HCT116 (cell line): ENCODE results near the gene ABHD2. TPM values are rescaled to one million over a fixed set of nuclear protein-coding genes. Genes with fewer than 3 reads are reported as not detected.

Experiments
- ATAC-seq: fragments of 200-7000 bp; cut with Tn5 transposase; 2 replicates; pipeline ENCODE4 v1.9.1; 2020; ENCODE audit warnings: mild to moderate bottlenecking, moderate library complexity
- BruUV-seq: library from RNA; stranded (reverse); fragments of 400-500 nt; replicated peaks from 2 replicates; lab custom pipeline; 2021; lab: Mats Ljungman, UMichigan
- CTCF ChIA-PET: fragments of 300-600 bp; sonication (Branson Sonifier 250); formaldehyde crosslinking; loops from one replicate; lab custom pipeline; 2021; ENCODE audit warnings: antibody characterized with exemption; lab: Charles Lee
- POLR2A ChIA-PET: fragments of 300-600, 350-600 bp; sonication (Branson Sonifier 250); formaldehyde crosslinking; loops from one replicate; lab custom pipeline; 2021; ENCODE audit warnings: antibody characterized with exemption; lab: Charles Lee
- RAD21 ChIA-PET, 2 experiments: fragments of 300-600 bp; sonication (Branson Sonifier 250); formaldehyde crosslinking; loops; one replicate each; lab custom pipeline; 2023; ENCODE audit warnings: low total read pairs in 2 of 2; ENCODE audit not compliant: uncharacterized antibody in 2 of 2, unreplicated experiment in 2 of 2, low non-redundant PET in 1 of 2; lab: Charles Lee
- DNase-seq: peaks from one replicate; pipeline ENCODE4 v3.0.0-alpha.2; 2010; ENCODE audit warnings: low read depth, low spot score
- H2AFZ ChIP-seq: fragments of 200-600 bp; shearing (Covaris generic), sonication (generic); 2 replicates; pipeline ENCODE4 v1.6.1; 2017; ENCODE audit warnings: low read depth, mixed run types, mixed read lengths, antibody characterized with exemption, low read length; ENCODE audit not compliant: poor library complexity, severe bottlenecking
- H3K27ac ChIP-seq: 2 replicates; pipeline ENCODE4 v1.5.1; 2012; ENCODE audit warnings: low read depth, low read length
- H3K27me3 ChIP-seq: fragments of 200-600 bp; sonication (generic); 2 replicates; pipeline ENCODE4 v1.6.1; 2016; ENCODE audit warnings: mixed run types, low read length, mixed read lengths; ENCODE audit not compliant: insufficient read depth
- H3K36me3 ChIP-seq, 2 experiments: fragments of 200-500 bp in 1 of 2; fragments of 200-600 bp in 1 of 2; sonication (Bioruptor generic) in 1 of 2; sonication (generic) in 1 of 2; 2 replicates each; pipeline versions ENCODE4 v1.5.1 to v1.6.1; 2014 to 2016; ENCODE audit warnings: low read length in 2 of 2, inconsistent platforms in 1 of 2, mixed read lengths in 1 of 2, mixed run types in 1 of 2; ENCODE audit not compliant: insufficient read depth in 2 of 2, control insufficient read depth in 1 of 2
- H3K4me1 ChIP-seq, 2 experiments: fragments of 200-600 bp in 1 of 2; sonication (generic) in 1 of 2; 2 replicates each; pipeline versions ENCODE4 v1.5.1 to v1.6.1; 2012 to 2017; ENCODE audit warnings: low read length in 2 of 2, inconsistent platforms in 1 of 2, mild to moderate bottlenecking in 1 of 2, mixed read lengths in 1 of 2, mixed run types in 1 of 2, moderate library complexity in 1 of 2; ENCODE audit not compliant: insufficient read depth in 2 of 2, control insufficient read depth in 1 of 2
- H3K4me2 ChIP-seq: fragments of 200-600 bp; sonication (generic); 2 replicates; pipeline ENCODE4 v1.6.1; 2017; ENCODE audit warnings: mixed run types, low read length, mixed read lengths
- H3K4me3 ChIP-seq, 2 experiments: fragments of 200-600 bp in 1 of 2; sonication (generic) in 1 of 2; replicated peaks in 1 of 2; 2 replicates each; pipeline ENCODE4 v1.5.1; 2011 to 2016; ENCODE audit warnings: low read length in 2 of 2, control low read depth in 1 of 2, low read depth in 1 of 2, mild to moderate bottlenecking in 1 of 2, mixed read lengths in 1 of 2, mixed run types in 1 of 2
- H3K79me2 ChIP-seq: fragments of 200-600 bp; sonication (generic); 2 replicates; pipeline ENCODE4 v1.6.1; 2017; ENCODE audit warnings: mild to moderate bottlenecking, mixed run types, low read length, moderate library complexity, mixed read lengths; ENCODE audit not compliant: insufficient read depth
- H3K9ac ChIP-seq: fragments of 200-600 bp; sonication (generic); 2 replicates; pipeline ENCODE4 v1.6.1; 2016; ENCODE audit warnings: low read length, mixed read lengths
- H3K9me2 ChIP-seq: fragments of 200-600 bp; sonication (generic), shearing (Covaris generic); 2 replicates; pipeline ENCODE4 v1.6.1; 2017; ENCODE audit warnings: mixed run types, mild to moderate bottlenecking, moderate library complexity; ENCODE audit not compliant: insufficient read depth
- H3K9me3 ChIP-seq, 2 experiments: fragments of 200-500 bp in 1 of 2; fragments of 200-600 bp in 1 of 2; sonication (Bioruptor generic) in 1 of 2; sonication (generic) in 1 of 2; 2 replicates each; pipeline ENCODE4 v1.6.1; 2014 to 2017; ENCODE audit warnings: low read length in 2 of 2, mixed read lengths in 2 of 2, inconsistent platforms in 1 of 2, low read depth in 1 of 2, mild to moderate bottlenecking in 1 of 2, mixed run types in 1 of 2, moderate library complexity in 1 of 2; ENCODE audit not compliant: control insufficient read depth in 1 of 2, insufficient read depth in 1 of 2
- H4K20me1 ChIP-seq: fragments of 200-600 bp; sonication (generic), shearing (Covaris generic); 2 replicates; pipeline ENCODE4 v1.6.1; 2017; ENCODE audit warnings: mixed run types, mild to moderate bottlenecking, moderate library complexity; ENCODE audit not compliant: insufficient read depth
- ATF3 ChIP-seq: IDR thresholded peaks from 2 replicates; pipeline ENCODE4 v1.6.1; 2012
- CBX3 ChIP-seq: IDR thresholded peaks from 2 replicates; pipeline ENCODE4 v1.6.1; 2012; ENCODE audit warnings: low read depth
- CTCF ChIP-seq, 3 experiments: fragments of 200-600 bp in 1 of 3; sonication (generic) in 1 of 3; IDR thresholded peaks in 2 of 3; conservative IDR thresholded peaks in 1 of 3; 2 replicates each; pipeline ENCODE4 v1.5.1; 2012 to 2017; ENCODE audit warnings: low read depth in 2 of 3, low read length in 2 of 3, antibody characterized with exemption in 1 of 3, borderline replicate concordance in 1 of 3, control low read depth in 1 of 3, mild to moderate bottlenecking in 1 of 3, mixed read lengths in 1 of 3, mixed run types in 1 of 3, moderate library complexity in 1 of 3; ENCODE audit not compliant: insufficient read depth in 1 of 3
- EGR1 ChIP-seq: IDR thresholded peaks from 2 replicates; pipeline ENCODE4 v1.6.1; 2012; ENCODE audit warnings: low read depth
- ELF1 ChIP-seq: IDR thresholded peaks from 2 replicates; pipeline ENCODE4 v1.6.1; 2012; ENCODE audit warnings: low read depth, borderline replicate concordance
- EZH2 ChIP-seq: fragments of 200-600 bp; sonication (generic); IDR thresholded peaks from 2 replicates; pipeline ENCODE4 v1.6.1; 2017; ENCODE audit warnings: antibody characterized with exemption, mixed run types
- JUND ChIP-seq: IDR thresholded peaks from 2 replicates; pipeline ENCODE4 v1.6.1; 2012
- POLR2AphosphoS5 ChIP-seq: IDR thresholded peaks from 2 replicates; pipeline ENCODE4 v1.6.1; 2011; ENCODE audit warnings: mild to moderate bottlenecking, low read depth, low read length, moderate library complexity
- REST ChIP-seq: IDR thresholded peaks from 2 replicates; pipeline ENCODE4 v1.6.1; 2012; ENCODE audit warnings: low read depth
- SIN3A ChIP-seq: IDR thresholded peaks from 2 replicates; pipeline ENCODE4 v1.6.1; 2012; ENCODE audit warnings: low read depth
- TCF7L2 ChIP-seq: IDR thresholded peaks from 2 replicates; pipeline ENCODE4 v1.7.0; 2011; ENCODE audit warnings: borderline replicate concordance, inconsistent platforms; ENCODE audit not compliant: insufficient read depth, insufficient read length; ENCODE audit errors: extremely low read depth
- YY1 ChIP-seq: IDR thresholded peaks from 2 replicates; pipeline ENCODE4 v1.6.1; 2011; ENCODE audit warnings: low read length, low read depth, moderate library complexity, mild to moderate bottlenecking; ENCODE audit not compliant: insufficient replicate concordance; ENCODE audit errors: extremely low read depth
- ZBTB33 ChIP-seq: IDR thresholded peaks from 2 replicates; pipeline ENCODE4 v1.6.1; 2011; ENCODE audit warnings: mild to moderate bottlenecking, low read length, moderate library complexity; ENCODE audit not compliant: insufficient replicate concordance; ENCODE audit errors: extremely low read depth
- ZNF274 ChIP-seq: fragments of 200-500 bp; sonication (Bioruptor generic); IDR thresholded peaks from 2 replicates; pipeline ENCODE4 v1.6.1; 2014; ENCODE audit warnings: mild to moderate bottlenecking, low read depth, low read length, inconsistent platforms
- intact Hi-C: fragments of 100-400 bp; cut with micrococcal nuclease; formaldehyde crosslinking; loops from 2 replicates; pipeline ENCODE4 v1.10.0; 2022
- total RNA-seq: library from RNA; stranded (reverse); gene quantifications from one replicate; pipeline ENCODE4 v1.2.1, GENCODE V29; 2021; ENCODE audit not compliant: unreplicated experiment

ABHD2 gene
- total RNA-seq, 1 experiment from 2014 or later = 40.8 TPM

- BruUV-seq = no TSS peak
- CTCF ChIA-PET = interaction anchor here (0.6 to 5.0 kb wide), 5 partner anchors 11 to 345 kb away, joined by 4 to 30 read pairs (median 6); no protein-coding TSS in a partner anchor
- H3K4me2 ChIP-seq = no peak overlapping the region
Observed at GRCh38 chr15:89194608-89195007, 106.4 kb downstream of the ABHD2 start.

More at GRCh38 chr15:89194608-89195007, 106.4 kb downstream of the ABHD2 start:
- no peak overlapping the region for H3K27ac ChIP-seq
- no peak overlapping the region for H3K4me3 ChIP-seq
- H3K9me3 ChIP-seq = no peaks in the 10 kb centered on the region
- no peak overlapping the region for H2AFZ ChIP-seq
- no peaks in the 10 kb centered on the region for H3K79me2 ChIP-seq
- no peaks in the 10 kb centered on the region for H3K27me3 ChIP-seq
- no peak for ATAC-seq
- intact Hi-C loops = no loop called here
- TF ChIP-seq CTCF (IDR thresholded peaks at IDR 0.05 in 2 of 3, conservative IDR thresholded peaks at IDR 0.05 in 1 of 3; ENCODE audit: borderline replicate concordance in 1 of 3, insufficient read depth in 1 of 3, low read depth in 2 of 3, low read length in 2 of 3) (no peak), JUND (no peak), YY1 (no peak), REST (no peak), ELF1 (no peak), CBX3 (no peak), EZH2 (no peak), ZBTB33 (no peak), ATF3 (no peak), ZNF274 (no peak), POLR2AphosphoS5 (no peak), EGR1 (no peak), TCF7L2 (no peak), SIN3A (no peak)
- TF ChIP-seq, all 23 proteins: peak for 0
- no peaks in the 10 kb centered on the region for H4K20me1 ChIP-seq
- POLR2A ChIA-PET = no interaction called here
- no peak overlapping the region for H3K9ac ChIP-seq
- H3K9me2 ChIP-seq = no peaks in the 10 kb centered on the region
- peaks cover 17% of the 10 kb centered on the region in 2 experiments for H3K4me1 ChIP-seq
- H3K36me3 ChIP-seq = no peaks in the 10 kb centered on the region
- RAD21 ChIA-PET = no interaction called here
- DNase-seq = no peak
